HEK293 (cell line): ENCODE measurements around the gene MEGF10.

Source experiments
- CTCF ChIA-PET: fragments of 350-600 bp; formaldehyde crosslinking; extraction: SDS; loops from one replicate; lab custom pipeline; 2021; ENCODE audit warnings: antibody characterized with exemption; lab: Yijun Ruan, JAX
- POLR2A ChIA-PET: fragments of 300-600 bp; formaldehyde crosslinking; extraction: SDS; loops from one replicate; lab custom pipeline; 2020; ENCODE audit warnings: antibody characterized with exemption, inconsistent platforms; lab: Yijun Ruan, JAX
- H3K27ac ChIP-seq: fragments of 200-500 bp; sonication (Bioruptor generic); 2 replicates; pipeline ENCODE4 v1.5.1; 2014; ENCODE audit warnings: low read depth, low read length, control low read depth, inconsistent platforms; ENCODE audit errors: extremely low read depth
- H3K36me3 ChIP-seq, 2 experiments: fragments of 200-500 bp in 1 of 2; sonication (Bioruptor generic) in 1 of 2; 1 replicate in 1 of 2; 2 replicates in 1 of 2; pipeline ENCODE4 v1.5.1; 2014 to 2017; ENCODE audit warnings: inconsistent platforms in 2 of 2, low read length in 2 of 2; ENCODE audit not compliant: control insufficient read depth in 2 of 2, insufficient read depth in 1 of 2
- H3K4me1 ChIP-seq: fragments of 200-500 bp; sonication (Bioruptor generic); 2 replicates; pipeline ENCODE4 v1.5.1; 2014; ENCODE audit warnings: mild to moderate bottlenecking, low read length, inconsistent platforms; ENCODE audit not compliant: control insufficient read depth, insufficient read depth
- H3K4me3 ChIP-seq: 2 replicates; pipeline ENCODE4 v1.5.1; 2011; ENCODE audit warnings: low read depth, mild to moderate bottlenecking, control low read depth, low read length, moderate library complexity
- H3K9me3 ChIP-seq: fragments of 200-500 bp; sonication (Bioruptor generic); 2 replicates; pipeline ENCODE4 v1.5.1; 2014; ENCODE audit warnings: low read depth, low read length, inconsistent platforms; ENCODE audit not compliant: control insufficient read depth, insufficient read depth
- BCL11A ChIP-seq: fragments of 450-650 bp; formaldehyde crosslinking; IDR thresholded peaks from 2 replicates; pipeline ENCODE4 v1.5.1; 2016; ENCODE audit warnings: low read depth, missing biosample characterization, missing genetic modification characterization
- EGR2 ChIP-seq: fragments of 450-650 bp; formaldehyde crosslinking; IDR thresholded peaks from 2 replicates; pipeline ENCODE4 v1.5.1; 2016; ENCODE audit warnings: low read depth, missing biosample characterization, missing genetic modification characterization
- GLI2 ChIP-seq: fragments of 450-650 bp; formaldehyde crosslinking; IDR thresholded peaks from 2 replicates; pipeline ENCODE4; 2017; ENCODE audit warnings: missing biosample characterization, missing genetic modification characterization, low read depth, borderline replicate concordance
- GLIS2 ChIP-seq: fragments of 450-650 bp; formaldehyde crosslinking; IDR thresholded peaks from 2 replicates; pipeline ENCODE4 v1.5.1; 2016; ENCODE audit warnings: missing biosample characterization, missing genetic modification characterization
- KLF9 ChIP-seq: fragments of 450-650 bp; formaldehyde crosslinking; IDR thresholded peaks from 2 replicates; pipeline ENCODE4 v1.5.1; 2016; ENCODE audit warnings: missing biosample characterization, missing genetic modification characterization, low read depth
- OSR2 ChIP-seq: fragments of 450-650 bp; formaldehyde crosslinking; IDR thresholded peaks from 2 replicates; pipeline ENCODE4 v1.5.1; 2016; ENCODE audit warnings: missing biosample characterization, missing genetic modification characterization
- ZBTB1 ChIP-seq: fragments of 450-650 bp; formaldehyde crosslinking; IDR thresholded peaks from 2 replicates; pipeline ENCODE4 v1.5.1; 2016; ENCODE audit warnings: missing biosample characterization, missing genetic modification characterization
- ZFHX2 ChIP-seq: fragments of 450-650 bp; formaldehyde crosslinking; conservative IDR thresholded peaks from 2 replicates; pipeline ENCODE4 v1.5.1; 2016; ENCODE audit warnings: missing biosample characterization, missing genetic modification characterization
- ZNF140 ChIP-seq: fragments of 450-650 bp; formaldehyde crosslinking; IDR thresholded peaks from 2 replicates; pipeline ENCODE4 v1.5.1; 2016; ENCODE audit warnings: missing biosample characterization, missing genetic modification characterization
- ZNF146 ChIP-seq: fragments of 450-650 bp; formaldehyde crosslinking; IDR thresholded peaks from 2 replicates; pipeline ENCODE4 v1.5.1; 2016; ENCODE audit warnings: missing biosample characterization, missing genetic modification characterization
- ZNF202 ChIP-seq: fragments of 450-650 bp; formaldehyde crosslinking; IDR thresholded peaks from 2 replicates; pipeline ENCODE4 v1.5.1; 2016; ENCODE audit warnings: missing biosample characterization, missing genetic modification characterization, borderline replicate concordance
- ZNF211 ChIP-seq: fragments of 450-650 bp; formaldehyde crosslinking; IDR thresholded peaks from 2 replicates; pipeline ENCODE4 v1.5.1; 2016; ENCODE audit warnings: low read depth, missing biosample characterization, missing genetic modification characterization
- ZNF26 ChIP-seq: fragments of 450-650 bp; formaldehyde crosslinking; IDR thresholded peaks from 2 replicates; pipeline ENCODE4 v1.5.1; 2016; ENCODE audit warnings: missing biosample characterization, missing genetic modification characterization
- ZNF324 ChIP-seq: fragments of 450-650 bp; formaldehyde crosslinking; IDR thresholded peaks from 2 replicates; pipeline ENCODE4 v1.5.1; 2016; ENCODE audit warnings: missing biosample characterization, missing genetic modification characterization
- ZNF354C ChIP-seq: fragments of 450-650 bp; formaldehyde crosslinking; IDR thresholded peaks from 2 replicates; pipeline ENCODE4 v1.5.1; 2016; ENCODE audit warnings: missing biosample characterization, missing genetic modification characterization, low read depth, borderline replicate concordance
- ZNF416 ChIP-seq: fragments of 450-650 bp; formaldehyde crosslinking; IDR thresholded peaks from 2 replicates; pipeline ENCODE4 v1.5.1; 2016; ENCODE audit warnings: missing biosample characterization, missing genetic modification characterization
- ZNF423 ChIP-seq: fragments of 450-650 bp; formaldehyde crosslinking; IDR thresholded peaks from 2 replicates; pipeline ENCODE4 v1.5.1; 2016; ENCODE audit warnings: missing biosample characterization, missing genetic modification characterization
- ZNF426 ChIP-seq: fragments of 450-650 bp; formaldehyde crosslinking; IDR thresholded peaks from 2 replicates; pipeline ENCODE4 v1.5.1; 2017; ENCODE audit warnings: missing biosample characterization, missing genetic modification characterization, mild to moderate bottlenecking, inconsistent platforms, moderate library complexity
- ZNF501 ChIP-seq: fragments of 450-650 bp; formaldehyde crosslinking; IDR thresholded peaks from 2 replicates; pipeline ENCODE4 v1.5.1; 2016; ENCODE audit warnings: missing biosample characterization, missing genetic modification characterization
- ZNF510 ChIP-seq: fragments of 450-650 bp; formaldehyde crosslinking; IDR thresholded peaks from 2 replicates; pipeline ENCODE4 v1.5.1; 2018; ENCODE audit warnings: mild to moderate bottlenecking, missing genetic modification characterization, missing biosample characterization; ENCODE audit not compliant: insufficient replicate concordance
- ZNF544 ChIP-seq: fragments of 450-650 bp; formaldehyde crosslinking; IDR thresholded peaks from 2 replicates; pipeline ENCODE4 v1.5.0; 2017; ENCODE audit warnings: missing biosample characterization, missing genetic modification characterization
- ZNF629 ChIP-seq: fragments of 450-650 bp; formaldehyde crosslinking; IDR thresholded peaks from 2 replicates; pipeline ENCODE4 v1.5.1; 2017; ENCODE audit warnings: missing biosample characterization, missing genetic modification characterization
- ZNF654 ChIP-seq: fragments of 450-650 bp; formaldehyde crosslinking; IDR thresholded peaks from 2 replicates; pipeline ENCODE4 v1.5.1; 2016; ENCODE audit warnings: low read depth, missing biosample characterization, missing genetic modification characterization
- ZNF660 ChIP-seq: fragments of 450-650 bp; IDR thresholded peaks from 2 replicates; pipeline ENCODE4 v1.5.1; 2018; ENCODE audit warnings: missing biosample characterization, mild to moderate bottlenecking, missing genetic modification characterization
- ZNF76 ChIP-seq: fragments of 450-650 bp; formaldehyde crosslinking; IDR thresholded peaks from 2 replicates; pipeline ENCODE4; 2016; ENCODE audit warnings: low read depth, missing biosample characterization, missing genetic modification characterization, borderline replicate concordance
- TF ChIP-seq, protein P1 (sequence below): fragments of 450-650 bp; formaldehyde crosslinking; IDR thresholded peaks from 2 replicates; pipeline ENCODE4 v1.5.1; 2017; ENCODE audit warnings: missing biosample characterization, missing genetic modification characterization

MEGF10 gene

DNA sequence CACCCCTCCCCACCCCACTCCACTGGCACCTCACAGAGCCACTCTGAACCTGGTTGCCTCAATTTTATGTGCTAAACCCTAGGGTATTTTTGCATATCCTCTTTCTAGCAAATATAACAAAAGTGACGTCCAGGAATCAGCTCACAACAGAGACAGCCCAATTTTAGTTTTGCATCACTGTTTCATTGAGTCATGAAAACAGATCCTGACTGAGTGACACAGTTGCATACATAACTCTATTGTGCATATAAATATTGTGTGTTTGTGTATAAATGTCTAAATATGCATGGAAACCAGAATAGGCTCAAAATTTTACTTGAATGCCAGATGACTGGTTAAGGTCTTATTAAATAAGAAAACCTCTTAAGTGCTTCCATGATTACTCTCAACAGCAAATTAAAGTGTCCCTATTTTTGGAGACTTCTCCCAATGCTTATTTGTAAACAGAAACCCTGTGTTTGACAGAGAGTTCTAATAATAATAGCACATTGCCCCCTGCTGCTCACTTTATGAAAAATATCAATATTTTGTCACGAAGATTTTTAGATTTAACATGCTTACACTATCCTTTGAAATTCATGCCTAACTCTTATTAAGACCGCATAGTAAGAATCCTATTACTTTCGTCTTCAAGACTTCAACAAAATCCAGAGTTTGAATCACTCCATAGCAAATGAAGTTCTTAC, 151.3 kb downstream of the MEGF10 start:
- TF ChIP-seq ZNF660 (no peak), ZNF654 (peak; percentile 23)
- Histone ChIP-seq H3K4me3 (no peak overlapping the region), H3K4me1 (no peaks in the 10 kb centered on the region), H3K36me3 (no peaks in the 10 kb centered on the region), H3K27ac (no peak overlapping the region), H3K9me3 (no peaks in the 10 kb centered on the region)
- ChIA-PET POLR2A (no interaction called here), CTCF (interaction anchor here (0.6 to 1.5 kb wide), 5 partner anchors 48 to 1127 kb away, joined by 3 to 9 read pairs (median 7); partner anchors contain the start of gene MEGF10)

- Histone ChIP-seq H3K27ac (no peak overlapping the region), H3K36me3 (no peaks in the 10 kb centered on the region), H3K4me1 (no peaks in the 10 kb centered on the region), H3K9me3 (no peaks in the 10 kb centered on the region), H3K4me3 (no peak overlapping the region)
- POLR2A ChIA-PET: interaction anchor here (0.6 kb wide), 1 partner anchor 877 kb away, joined by 3 read pairs; no protein-coding TSS in a partner anchor
- CTCF ChIA-PET: interaction anchor here (1.0 to 1.5 kb wide), 2 partner anchors 131 to 155 kb away, joined by 5 to 7 read pairs; no protein-coding TSS in a partner anchor
- TF ChIP-seq ZNF140 (tag by site-specific recombination): no peak
- TF ChIP-seq OSR2 (tag by site-specific recombination): no peak
- TF ChIP-seq GLI2: no peak
- no peak for TF ChIP-seq KLF9 (tag by site-specific recombination)
- no peak for TF ChIP-seq ZFHX2
- TF ChIP-seq ZNF76 (tag by site-specific recombination): no peak
- no peak for TF ChIP-seq BCL11A
- no peak for TF ChIP-seq EGR2 (tag by site-specific recombination)
- TF ChIP-seq GLIS2 (tag by site-specific recombination): no peak
- TF ChIP-seq, protein P1, sequence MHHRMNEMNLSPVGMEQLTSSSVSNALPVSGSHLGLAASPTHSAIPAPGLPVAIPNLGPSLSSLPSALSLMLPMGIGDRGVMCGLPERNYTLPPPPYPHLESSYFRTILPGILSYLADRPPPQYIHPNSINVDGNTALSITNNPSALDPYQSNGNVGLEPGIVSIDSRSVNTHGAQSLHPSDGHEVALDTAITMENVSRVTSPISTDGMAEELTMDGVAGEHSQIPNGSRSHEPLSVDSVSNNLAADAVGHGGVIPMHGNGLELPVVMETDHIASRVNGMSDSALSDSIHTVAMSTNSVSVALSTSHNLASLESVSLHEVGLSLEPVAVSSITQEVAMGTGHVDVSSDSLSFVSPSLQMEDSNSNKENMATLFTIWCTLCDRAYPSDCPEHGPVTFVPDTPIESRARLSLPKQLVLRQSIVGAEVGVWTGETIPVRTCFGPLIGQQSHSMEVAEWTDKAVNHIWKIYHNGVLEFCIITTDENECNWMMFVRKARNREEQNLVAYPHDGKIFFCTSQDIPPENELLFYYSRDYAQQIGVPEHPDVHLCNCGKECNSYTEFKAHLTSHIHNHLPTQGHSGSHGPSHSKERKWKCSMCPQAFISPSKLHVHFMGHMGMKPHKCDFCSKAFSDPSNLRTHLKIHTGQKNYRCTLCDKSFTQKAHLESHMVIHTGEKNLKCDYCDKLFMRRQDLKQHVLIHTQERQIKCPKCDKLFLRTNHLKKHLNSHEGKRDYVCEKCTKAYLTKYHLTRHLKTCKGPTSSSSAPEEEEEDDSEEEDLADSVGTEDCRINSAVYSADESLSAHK (tag by site-specific recombination): no peak
- TF ChIP-seq ZNF423 (tag by site-specific recombination): no peak
- no peak for TF ChIP-seq ZNF146 (tag by site-specific recombination)
- TF ChIP-seq ZNF211 (tag by site-specific recombination): no peak
- TF ChIP-seq ZNF501 (tag by site-specific recombination): no peak
- no peak for TF ChIP-seq ZNF544
- TF ChIP-seq ZBTB1 (tag by site-specific recombination): no peak
- TF ChIP-seq ZNF354C (tag by site-specific recombination): no peak
- TF ChIP-seq ZNF416: no peak
- TF ChIP-seq ZNF202 (tag by site-specific recombination): no peak
Observed at GRCh38 chr5:127444171-127444570, 153.6 kb downstream of the MEGF10 start.

DNA sequence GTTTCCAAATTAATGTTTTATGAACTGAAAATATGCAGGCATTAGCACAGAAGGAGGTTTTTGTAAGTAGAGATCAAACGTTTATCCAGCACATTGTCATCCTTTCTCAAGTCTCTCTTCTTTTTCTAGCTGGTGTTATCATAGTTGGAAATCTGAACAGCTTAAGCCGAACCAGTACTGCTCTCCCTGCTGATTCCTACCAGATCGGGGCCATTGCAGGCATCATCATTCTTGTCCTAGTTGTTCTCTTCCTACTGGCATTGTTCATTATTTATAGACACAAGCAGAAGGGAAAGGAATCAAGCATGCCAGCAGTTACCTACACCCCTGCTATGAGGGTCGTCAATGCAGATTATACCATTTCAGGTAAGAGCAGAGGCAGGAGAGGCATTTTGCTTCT, 154.7 kb downstream of the MEGF10 start:
- Histone ChIP-seq H3K4me1 (no peaks in the 10 kb centered on the region), H3K27ac (no peak overlapping the region), H3K36me3 (no peaks in the 10 kb centered on the region), H3K9me3 (no peaks in the 10 kb centered on the region), H3K4me3 (no peak overlapping the region)
- ChIA-PET CTCF (interaction anchor here (1.0 kb wide), 2 partner anchors 132 to 133 kb away, joined by 3 to 5 read pairs; no protein-coding TSS in a partner anchor), POLR2A (no interaction called here)
- TF ChIP-seq ZNF544 (no peak), ZFHX2 (no peak), ZNF426 (tag by site-specific recombination) (no peak), ZNF654 (no peak), EGR2 (tag by site-specific recombination) (no peak), ZNF510 (no peak), ZNF629 (tag by site-specific recombination) (no peak), ZNF26 (no peak), ZNF211 (tag by site-specific recombination) (no peak), ZNF146 (tag by site-specific recombination) (no peak), ZNF324 (no peak)
- TF ChIP-seq, protein P1 (tag by site-specific recombination): no peak
